Gastroesophageal sphincter (tissue), 4 donors: ENCODE measurements around the gene NAP1L1. TPM values are rescaled to one million over a fixed set of nuclear protein-coding genes. Genes with fewer than 3 reads are reported as not detected.

ENCODE experiments used
- ATAC-seq: fragments of 150-250 bp; one replicate; pipeline ENCODE4 v1.9.1; 2016; ENCODE audit warnings: mild to moderate bottlenecking, moderate library complexity
- H3K27ac ChIP-seq, 4 donors: fragments of 200-600 bp; sonication (generic) in 3 of 4; 1 replicate in 3 of 4; 2 replicates in 1 of 4; pipeline ENCODE4 v1.5.1; 2016 to 2019
- H3K27me3 ChIP-seq: fragments of 200-600 bp; sonication (generic); one replicate; pipeline ENCODE4 v1.5.1; 2019
- H3K36me3 ChIP-seq, 2 donors: fragments of 200-600 bp; sonication (generic); one replicate each; pipeline ENCODE4 v1.5.1; 2019; ENCODE audit warnings: control low read depth in 1 of 2
- H3K4me1 ChIP-seq, 3 donors: fragments of 200-600 bp; sonication (generic); 1 replicate in 2 of 3; 2 replicates in 1 of 3; pipeline ENCODE4 v1.5.1; 2016 to 2019; ENCODE audit warnings: control low read depth in 2 of 3
- H3K4me3 ChIP-seq, 2 donors: fragments of 200-600 bp; sonication (generic); one replicate each; pipeline ENCODE4 v1.5.1; 2019; ENCODE audit warnings: mild to moderate bottlenecking in 1 of 2, moderate library complexity in 1 of 2
- H3K9me3 ChIP-seq, 3 donors: fragments of 200-600 bp; sonication (generic); one replicate each; pipeline ENCODE4 v1.5.1; 2017 to 2019; ENCODE audit warnings: control low read depth in 2 of 3
- EP300 ChIP-seq: sonication (generic); formaldehyde crosslinking; IDR thresholded peaks from one replicate; pipeline ENCODE4 v1.6.1; 2017; ENCODE audit warnings: antibody characterized with exemption, mild to moderate bottlenecking
- POLR2A ChIP-seq, 2 donors: fragments of 450-650 bp; IDR thresholded peaks; one replicate each; pipeline ENCODE4 v1.6.1; 2017; ENCODE audit warnings: antibody characterized with exemption in 2 of 2, mild to moderate bottlenecking in 2 of 2, moderate library complexity in 1 of 2
- POLR2AphosphoS5 ChIP-seq: sonication (generic); formaldehyde crosslinking; IDR thresholded peaks from one replicate; pipeline ENCODE4 v1.6.1; 2017; ENCODE audit warnings: antibody characterized with exemption
- WGBS, 2 donors: methylation state at CpG; one replicate each; pipeline ENCODE4 v1.1.5; 2018; ENCODE audit warnings: low coverage in 1 of 2; 5-methylcytosine and 5-hydroxymethylcytosine counted together
- total RNA-seq, 4 donors: library from RNA; depleted of rRNA; stranded (reverse); fragments of >200 nt; gene quantifications; one replicate each; pipeline ENCODE4 v1.1.0, GENCODE V29; 2016
- TF ChIP-seq, protein P1 (sequence below), 4 experiments: fragments of 200-600 bp in 2 of 4; fragments of 450-650 bp in 2 of 4; sonication (generic) in 1 of 4; IDR thresholded peaks; one replicate each; pipeline ENCODE4 v1.5.1; 2017 to 2019; ENCODE audit warnings: antibody characterized with exemption in 4 of 4, mild to moderate bottlenecking in 2 of 4, moderate library complexity in 2 of 4

The NAP1L1 gene
- total RNA-seq, 4 donors from 2014 or later: 329 to 486 (median 395) TPM

GRCh38 chr12:76002598-76003354, 81.7 kb downstream of the NAP1L1 start:
- TF ChIP-seq EP300: no peak
- TF ChIP-seq POLR2A (IDR thresholded peaks at IDR 0.05): no peak
- Histone ChIP-seq H3K27ac (no peak overlapping the region), H3K4me3 (no peak overlapping the region), H3K27me3 (no peaks in the 10 kb centered on the region), H3K4me1 (no peaks in the 10 kb centered on the region), H3K9me3 (no peaks in the 10 kb centered on the region), H3K36me3 (no peaks in the 10 kb centered on the region)
- 56 to 71% methylated on average over 1 of the region's 1 CpG for WGBS, 2 donors
- ATAC-seq: no peak

DNA sequence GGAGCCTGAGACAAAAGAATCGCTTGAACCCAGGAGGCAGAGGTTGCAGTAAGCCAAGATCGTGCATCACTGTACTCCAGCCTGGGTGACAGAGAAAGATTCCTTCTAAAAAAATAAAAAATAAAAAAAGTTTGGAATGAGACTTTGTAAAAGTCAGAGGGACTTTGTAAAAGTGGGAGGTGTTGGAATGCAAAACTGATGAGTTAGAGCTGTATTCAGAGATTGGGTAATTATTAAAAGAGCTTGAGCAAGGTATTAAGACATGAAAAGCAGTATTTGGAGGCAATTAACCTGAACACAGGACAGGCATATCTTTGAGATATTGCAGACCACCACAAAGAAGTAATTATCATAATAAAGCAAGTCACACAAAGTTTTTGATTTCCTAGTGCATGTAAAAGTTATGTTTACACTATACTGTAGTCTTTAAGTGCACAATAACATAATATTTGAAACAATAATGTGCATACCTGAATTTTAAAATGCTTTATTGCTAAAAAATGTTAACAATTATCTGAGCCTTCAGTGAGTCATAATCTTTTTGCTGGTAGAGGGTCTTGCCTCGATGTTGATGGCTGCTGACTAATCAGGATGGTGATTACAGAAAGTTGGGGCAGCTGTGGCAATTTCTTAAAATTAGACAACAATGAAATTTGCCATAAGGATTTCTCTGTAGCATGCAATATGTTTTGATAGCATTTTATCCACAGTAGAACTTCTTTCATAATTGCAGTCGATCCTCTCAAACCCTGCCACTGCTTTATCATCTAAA, 86.0 kb downstream of the NAP1L1 start:
- TF ChIP-seq, protein P1, sequence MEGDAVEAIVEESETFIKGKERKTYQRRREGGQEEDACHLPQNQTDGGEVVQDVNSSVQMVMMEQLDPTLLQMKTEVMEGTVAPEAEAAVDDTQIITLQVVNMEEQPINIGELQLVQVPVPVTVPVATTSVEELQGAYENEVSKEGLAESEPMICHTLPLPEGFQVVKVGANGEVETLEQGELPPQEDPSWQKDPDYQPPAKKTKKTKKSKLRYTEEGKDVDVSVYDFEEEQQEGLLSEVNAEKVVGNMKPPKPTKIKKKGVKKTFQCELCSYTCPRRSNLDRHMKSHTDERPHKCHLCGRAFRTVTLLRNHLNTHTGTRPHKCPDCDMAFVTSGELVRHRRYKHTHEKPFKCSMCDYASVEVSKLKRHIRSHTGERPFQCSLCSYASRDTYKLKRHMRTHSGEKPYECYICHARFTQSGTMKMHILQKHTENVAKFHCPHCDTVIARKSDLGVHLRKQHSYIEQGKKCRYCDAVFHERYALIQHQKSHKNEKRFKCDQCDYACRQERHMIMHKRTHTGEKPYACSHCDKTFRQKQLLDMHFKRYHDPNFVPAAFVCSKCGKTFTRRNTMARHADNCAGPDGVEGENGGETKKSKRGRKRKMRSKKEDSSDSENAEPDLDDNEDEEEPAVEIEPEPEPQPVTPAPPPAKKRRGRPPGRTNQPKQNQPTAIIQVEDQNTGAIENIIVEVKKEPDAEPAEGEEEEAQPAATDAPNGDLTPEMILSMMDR (IDR thresholded peaks at IDR 0.05): no peak
- TF ChIP-seq POLR2AphosphoS5: no peak
- ATAC-seq: no peak
- Histone ChIP-seq H3K9me3 (no peaks in the 10 kb centered on the region), H3K4me3 (no peak overlapping the region), H3K27ac (no peak overlapping the region), H3K4me1 (no peaks in the 10 kb centered on the region), H3K36me3 (no peaks in the 10 kb centered on the region), H3K27me3 (no peaks in the 10 kb centered on the region)
- WGBS, 2 donors: 68 to 71% methylated on average over 3 to 4 of the region's 4 CpGs

DNA sequence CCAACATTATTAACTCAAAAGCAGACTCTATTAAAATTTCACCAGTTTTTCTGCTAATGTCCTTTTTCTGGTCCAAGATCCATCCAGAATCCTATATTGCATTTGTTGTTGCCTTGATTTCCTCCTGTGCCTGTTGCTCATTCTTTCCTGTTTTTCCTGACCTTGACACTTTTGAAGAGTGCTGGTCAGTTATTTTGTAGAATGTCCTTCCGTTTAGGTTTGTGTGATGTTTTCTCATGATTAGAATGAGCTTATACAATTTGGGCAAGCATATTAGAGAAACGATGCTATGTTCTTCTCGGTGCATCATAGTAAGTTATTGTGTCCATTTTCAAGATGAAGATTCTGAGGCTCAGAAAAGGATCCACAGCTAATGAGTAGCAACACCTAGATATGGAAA, 86.8 kb downstream of the NAP1L1 start:
- Histone ChIP-seq H3K36me3 (no peaks in the 10 kb centered on the region), H3K4me3 (no peak overlapping the region), H3K27ac (no peak overlapping the region), H3K9me3 (no peaks in the 10 kb centered on the region), H3K27me3 (no peaks in the 10 kb centered on the region), H3K4me1 (no peaks in the 10 kb centered on the region)
- 78 to 82% methylated on average over 3 of the region's 3 CpGs for WGBS, 2 donors
- no peak for ATAC-seq
- TF ChIP-seq POLR2AphosphoS5 (no peak), POLR2A (IDR thresholded peaks at IDR 0.05) (no peak), EP300 (no peak)
- TF ChIP-seq, protein P1 (IDR thresholded peaks at IDR 0.05): no peak

DNA sequence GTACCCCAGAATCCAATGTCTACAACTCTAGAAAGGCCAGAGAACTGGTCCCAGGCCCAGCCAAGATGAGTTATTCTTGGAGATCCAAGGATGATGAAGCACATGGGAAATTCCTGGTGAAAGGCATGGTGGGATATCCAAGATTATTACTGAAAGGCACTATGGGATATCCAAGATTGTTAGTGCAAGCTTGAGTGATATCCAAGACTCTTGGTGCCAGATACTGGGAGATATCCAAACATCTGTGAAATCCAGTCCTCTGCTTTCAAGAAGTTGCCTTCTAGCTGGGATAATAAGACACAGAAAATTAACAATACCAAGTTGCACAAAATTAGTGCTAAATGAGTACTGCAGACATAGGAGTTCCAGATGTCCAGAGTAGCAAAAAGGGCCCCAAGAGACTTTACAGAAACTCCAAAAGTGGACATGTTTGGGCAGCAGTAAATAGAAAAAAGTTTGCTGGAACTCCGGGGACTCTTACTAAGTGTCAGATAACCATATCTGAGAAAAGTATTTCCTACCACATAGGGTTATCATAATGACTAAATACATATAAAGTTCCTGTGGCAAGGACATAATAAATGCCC, 87.5 kb downstream of the NAP1L1 start:
- no peak for TF ChIP-seq POLR2AphosphoS5
- TF ChIP-seq EP300: no peak
- no peak for TF ChIP-seq POLR2A (IDR thresholded peaks at IDR 0.05)
- TF ChIP-seq, protein P1 (IDR thresholded peaks at IDR 0.05): no peak

DNA sequence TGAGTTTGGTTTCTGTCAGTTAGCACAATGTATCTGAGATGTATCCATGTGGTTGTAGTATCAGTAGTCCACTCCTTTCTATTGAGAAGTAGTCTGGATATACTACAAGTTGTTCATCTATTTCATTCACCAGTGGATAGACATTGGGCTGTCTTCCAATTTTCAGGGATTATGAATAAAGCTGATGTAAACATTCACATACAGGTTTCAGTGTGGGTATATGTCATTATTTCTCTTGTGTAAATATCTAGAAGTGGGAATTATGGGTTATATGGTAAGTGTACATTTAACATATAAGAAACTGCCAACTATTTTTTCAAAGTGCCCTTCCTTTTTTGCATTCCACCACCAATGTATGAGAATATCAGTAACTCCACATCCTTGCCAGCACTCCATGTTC, 88.8 kb downstream of the NAP1L1 start:
- no peak for ATAC-seq
- Histone ChIP-seq H3K9me3 (no peaks in the 10 kb centered on the region), H3K27ac (no peak overlapping the region), H3K4me3 (no peak overlapping the region), H3K27me3 (no peaks in the 10 kb centered on the region), H3K36me3 (no peaks in the 10 kb centered on the region), H3K4me1 (no peaks in the 10 kb centered on the region)
- TF ChIP-seq, protein P1 (IDR thresholded peaks at IDR 0.05): no peak
- TF ChIP-seq POLR2A (IDR thresholded peaks at IDR 0.05) (no peak), POLR2AphosphoS5 (no peak), EP300 (no peak)

More for the DNA sequence above, 87.5 kb downstream of the NAP1L1 start:
- Histone ChIP-seq H3K4me3 (no peak overlapping the region), H3K4me1 (no peaks in the 10 kb centered on the region), H3K27me3 (no peaks in the 10 kb centered on the region), H3K9me3 (no peaks in the 10 kb centered on the region), H3K27ac (no peak overlapping the region), H3K36me3 (no peaks in the 10 kb centered on the region)
- 46% methylated on average over 1 of the region's 1 CpG for WGBS, 2 donors
- no peak for ATAC-seq
